Right atrium auricular region (tissue), 2 donors: ENCODE results near the gene SEPTIN1. TPM values are rescaled to one million over a fixed set of nuclear protein-coding genes. Genes with fewer than 3 reads are reported as not detected.
"Not testable (repeated sequence)": the region's sequence is repeated elsewhere in the genome, so short reads cannot be mapped to it uniquely, and the experiment has no call there.

ENCODE experiments used
- DNase-seq: peaks from one replicate; pipeline ENCODE4 v3.0.0-alpha.2; 2019; ENCODE audit warnings: low spot score
- H3K27ac ChIP-seq, 2 donors: fragments of 200-600 bp; sonication (generic); 1 replicate in 1 of 2; 2 replicates in 1 of 2; pipeline ENCODE4 v1.5.1; 2016 to 2019
- H3K27me3 ChIP-seq, 2 donors: fragments of 200-600 bp; sonication (generic); one replicate each; pipeline versions ENCODE4 v1.5.1 to v1.6.0; 2017 to 2019
- H3K36me3 ChIP-seq: fragments of 200-600 bp; sonication (generic); one replicate; pipeline ENCODE4 v1.5.1; 2016
- H3K4me1 ChIP-seq, 2 donors: fragments of 200-600 bp; sonication (generic); one replicate each; pipeline versions ENCODE4 v1.5.1 to v1.6.0; 2017 to 2019
- H3K4me3 ChIP-seq, 2 donors: fragments of 200-600 bp; sonication (generic); 1 replicate in 1 of 2; 2 replicates in 1 of 2; pipeline ENCODE4 v1.5.1; 2017 to 2019; ENCODE audit warnings: mild to moderate bottlenecking in 1 of 2, moderate library complexity in 1 of 2
- H3K9me3 ChIP-seq, 2 donors: fragments of 200-600 bp; sonication (generic); one replicate each; pipeline ENCODE4 v1.5.1; 2019
- CTCF ChIP-seq, 2 donors: fragments of 200-600 bp; sonication (generic); IDR thresholded peaks; one replicate each; pipeline ENCODE4 v1.5.1; 2019; ENCODE audit warnings: antibody characterized with exemption in 2 of 2
- total RNA-seq, 2 donors: library from RNA; depleted of rRNA; stranded (reverse); fragments of >200 nt; gene quantifications; one replicate each; pipeline ENCODE4 v1.1.0, GENCODE V29; 2016

Gene SEPTIN1
- total RNA-seq, 2 donors from 2014 or later, result 0.35 TPM; not detected in 1

- Histone ChIP-seq H3K9me3 (no peaks in the 10 kb centered on the region), H3K27me3 (no peaks in the 10 kb centered on the region), H3K4me3 (no peak overlapping the region), H3K27ac (no peak overlapping the region), H3K4me1 (no peaks in the 10 kb centered on the region), H3K36me3 (no peaks in the 10 kb centered on the region)
- no peak for TF ChIP-seq CTCF (IDR thresholded peaks at IDR 0.05)
- no peak for DNase-seq
Observed at GRCh38 chr16:30342751-30343490, 39.4 kb downstream of the SEPTIN1 start.

- H3K4me3 ChIP-seq, H3K27ac ChIP-seq, H3K9me3 ChIP-seq, H3K36me3 ChIP-seq, H3K27me3 ChIP-seq, H3K4me1 ChIP-seq: not testable (repeated sequence)
- peak; percentile 21 for DNase-seq
Observed at GRCh38 chr16:30341971-30342370, 40.4 kb downstream of the SEPTIN1 start.

GRCh38 chr16:30340621-30341020 is 41.7 kb downstream of the SEPTIN1 start:
- no peaks in the 10 kb centered on the region for H3K9me3 ChIP-seq
- TF ChIP-seq CTCF (IDR thresholded peaks at IDR 0.05), result no peak

GRCh38 chr16:30338715-30339114 is 43.6 kb downstream of the SEPTIN1 start:
- not testable (repeated sequence) for H3K27ac ChIP-seq, H3K4me3 ChIP-seq, H3K4me1 ChIP-seq, DNase-seq, H3K36me3 ChIP-seq, H3K9me3 ChIP-seq, H3K27me3 ChIP-seq

More at GRCh38 chr16:30340621-30341020, 41.7 kb downstream of the SEPTIN1 start:
- H3K27ac ChIP-seq, result no peak overlapping the region
- H3K27me3 ChIP-seq, result no peaks in the 10 kb centered on the region
- H3K36me3 ChIP-seq, result no peaks in the 10 kb centered on the region
- peak; percentile 43 for DNase-seq
- H3K4me1 ChIP-seq, result peaks cover 0 to 6% of the 10 kb centered on the region in 2 donors
- no peak overlapping the region for H3K4me3 ChIP-seq

- H3K27ac ChIP-seq, H3K4me3 ChIP-seq, H3K9me3 ChIP-seq, H3K4me1 ChIP-seq, DNase-seq, H3K36me3 ChIP-seq, H3K27me3 ChIP-seq: not testable (repeated sequence)
Observed at GRCh38 chr16:30337964-30338357, 44.4 kb downstream of the SEPTIN1 start.

- TF ChIP-seq CTCF (IDR thresholded peaks at IDR 0.05), result no peak
- Histone ChIP-seq H3K27me3 (no peaks in the 10 kb centered on the region), H3K9me3 (no peaks in the 10 kb centered on the region), H3K27ac (peak overlapping the region; percentile 96 to 99), H3K36me3 (no peaks in the 10 kb centered on the region), H3K4me3 (peak overlapping the region; percentile 81 to 97), H3K4me1 (peaks cover 0 to 8% of the 10 kb centered on the region in 2 donors)
- DNase-seq, result no peak
Observed at GRCh38 chr16:30335598-30336474, 46.5 kb downstream of the SEPTIN1 start.

- not testable (repeated sequence) for H3K9me3 ChIP-seq, H3K27me3 ChIP-seq, H3K4me1 ChIP-seq, H3K36me3 ChIP-seq
- peak overlapping the region; percentile 96 to 99 for H3K27ac ChIP-seq
- DNase-seq, result peak; percentile 79
- peak overlapping the region; percentile 81 to 97 for H3K4me3 ChIP-seq
Observed at GRCh38 chr16:30335028-30335597, 47.2 kb downstream of the SEPTIN1 start.

GRCh38 chr16:30334473-30334989 is 47.8 kb downstream of the SEPTIN1 start:
- H3K9me3 ChIP-seq, DNase-seq, H3K4me1 ChIP-seq, H3K27me3 ChIP-seq, H3K36me3 ChIP-seq: not testable (repeated sequence)
- Histone ChIP-seq H3K27ac (peak overlapping the region; percentile 96 to 99), H3K4me3 (peak overlapping the region; percentile 81 to 97)
